HG02678 (cell line): ENCODE data around the gene QRICH1.
A peak's percentile ranks its signal among the peaks of the same experiment; 100 is the strongest.

Experiments used
- ATAC-seq: cut with Tn5 transposase; IDR thresholded peaks from one replicate; pipeline ENCODE4 v1.9.1; 2021; ENCODE audit warnings: mild to moderate bottlenecking, moderate library complexity; ENCODE audit not compliant: unreplicated experiment

The QRICH1 gene

GRCh38 chr3:49001155-49001554, 92.7 kb downstream of the QRICH1 start:
- ATAC-seq: no peak

- no peak for ATAC-seq
Observed at GRCh38 chr3:48999085-48999858, 94.6 kb downstream of the QRICH1 start.

GRCh38 chr3:48997714-48998637, 95.9 kb downstream of the QRICH1 start:
- no peak for ATAC-seq

- no peak for ATAC-seq
Observed at GRCh38 chr3:48997102-48997635, 96.7 kb downstream of the QRICH1 start.

- no peak for ATAC-seq
Observed at GRCh38 chr3:48996640-48997039, 97.2 kb downstream of the QRICH1 start.

GRCh38 chr3:48993834-48994233, 100.0 kb downstream of the QRICH1 start:
- no peak for ATAC-seq

GRCh38 chr3:48991851-48992545, 101.9 kb downstream of the QRICH1 start:
- no peak for ATAC-seq

- ATAC-seq: no peak
Observed at GRCh38 chr3:48990636-48991469, 103.0 kb downstream of the QRICH1 start.

- ATAC-seq: peak; percentile 60
Observed at GRCh38 chr3:48989796-48990635, 103.9 kb downstream of the QRICH1 start, which contains the start of gene P4HTM. Gene P4HTM, plus strand, starts transcription at chr3:48990241. Its CDS starts 16 bp downstream, at chr3:48990257.

- ATAC-seq: no peak
Observed at GRCh38 chr3:48989126-48989795, 104.6 kb downstream of the QRICH1 start.

- ATAC-seq: no peak
Observed at GRCh38 chr3:48985831-48986376, 108.0 kb downstream of the QRICH1 start.

- ATAC-seq: no peak
Observed at GRCh38 chr3:48984663-48985062, 109.2 kb downstream of the QRICH1 start.

- no peak for ATAC-seq
Observed at GRCh38 chr3:48983096-48983495, 110.8 kb downstream of the QRICH1 start.

GRCh38 chr3:48982686-48983085, 111.2 kb downstream of the QRICH1 start:
- ATAC-seq: no peak

GRCh38 chr3:48982016-48982415, 111.9 kb downstream of the QRICH1 start:
- no peak for ATAC-seq

GRCh38 chr3:48980295-48980694, 113.6 kb downstream of the QRICH1 start:
- no peak for ATAC-seq
